HG03342 (cell line): ENCODE measurements around the gene FBLN2.
"Not testable (repeated sequence)": the region's sequence is repeated elsewhere in the genome, so short reads cannot be mapped to it uniquely, and the experiment has no call there.

ENCODE experiments used
- ATAC-seq: cut with Tn5 transposase; IDR thresholded peaks from one replicate; pipeline ENCODE4 v1.9.1; 2021; ENCODE audit warnings: mild to moderate bottlenecking, moderate library complexity; ENCODE audit not compliant: unreplicated experiment

Gene FBLN2

DNA sequence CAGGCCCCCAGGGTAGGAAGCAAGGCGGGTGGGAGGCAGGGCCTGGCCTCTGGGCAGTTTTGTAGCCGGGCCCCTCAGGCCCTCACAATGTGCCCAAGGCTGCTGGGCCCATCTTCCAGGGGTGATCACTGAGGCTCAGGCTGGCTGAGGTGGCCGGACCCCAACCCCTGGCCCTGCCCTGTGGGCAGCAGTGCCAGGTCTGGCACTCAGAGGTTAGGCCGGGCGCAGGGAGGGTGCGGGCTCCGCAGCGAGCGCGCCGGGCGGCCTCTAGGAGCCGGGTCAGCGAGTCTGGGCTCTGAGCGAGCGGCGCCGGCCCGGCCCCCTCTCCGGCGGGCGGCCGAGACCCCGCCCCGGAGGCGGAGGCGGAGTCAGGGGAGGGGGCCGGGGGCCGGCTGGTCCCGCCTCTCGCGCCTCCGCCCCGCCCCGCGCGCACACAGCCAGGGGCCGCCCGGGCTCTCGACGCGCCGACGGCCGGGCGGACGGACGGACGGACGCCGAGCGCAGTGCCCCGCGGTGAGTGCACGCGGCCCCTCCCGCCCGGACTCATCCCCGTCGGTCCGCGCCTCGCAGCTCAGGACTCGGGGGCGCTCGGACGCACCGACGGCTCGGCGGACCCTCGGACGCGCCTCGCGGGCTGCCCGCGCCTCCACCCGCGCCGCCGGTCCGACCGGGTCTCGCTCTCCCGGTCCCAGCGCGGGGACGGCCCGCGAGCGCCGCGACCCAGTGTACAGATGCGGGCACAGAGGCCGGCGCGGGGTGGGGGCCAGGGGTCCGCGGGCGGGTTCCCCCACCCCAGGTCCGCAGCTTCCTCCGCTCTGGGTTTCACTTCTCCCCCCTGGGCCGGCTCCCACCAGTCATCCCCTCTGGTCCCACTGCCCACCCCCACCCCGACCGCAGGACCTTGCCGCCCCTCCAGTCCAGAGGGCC is at the start of gene FBLN2:
TSS of gene FBLN2 (plus strand) at position 430 of the 927 bp plus-strand sequence. CDS start 21,231 bp downstream, outside the sequence.
- ATAC-seq: no peak

DNA sequence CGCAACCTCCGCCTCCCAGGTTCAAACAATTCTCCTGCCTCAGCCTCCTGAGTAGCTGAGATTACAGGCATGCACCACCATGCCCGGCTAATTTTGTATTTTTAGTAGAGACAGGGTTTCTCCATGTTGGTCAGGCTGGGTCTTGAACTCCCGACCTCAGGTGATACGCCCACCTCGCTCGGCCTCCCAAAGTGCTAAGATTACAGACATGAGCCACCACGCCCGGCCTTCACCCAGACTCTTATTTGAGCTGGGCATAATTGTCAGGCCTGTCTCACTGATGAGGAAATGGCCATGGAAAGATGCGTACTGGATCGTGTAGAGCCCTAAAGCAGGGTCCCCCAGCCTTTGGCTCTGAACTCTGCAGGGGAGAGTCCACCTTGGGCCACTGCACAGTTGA is 49.7 kb upstream of the FBLN2 start:
- ATAC-seq: not testable (repeated sequence)

DNA sequence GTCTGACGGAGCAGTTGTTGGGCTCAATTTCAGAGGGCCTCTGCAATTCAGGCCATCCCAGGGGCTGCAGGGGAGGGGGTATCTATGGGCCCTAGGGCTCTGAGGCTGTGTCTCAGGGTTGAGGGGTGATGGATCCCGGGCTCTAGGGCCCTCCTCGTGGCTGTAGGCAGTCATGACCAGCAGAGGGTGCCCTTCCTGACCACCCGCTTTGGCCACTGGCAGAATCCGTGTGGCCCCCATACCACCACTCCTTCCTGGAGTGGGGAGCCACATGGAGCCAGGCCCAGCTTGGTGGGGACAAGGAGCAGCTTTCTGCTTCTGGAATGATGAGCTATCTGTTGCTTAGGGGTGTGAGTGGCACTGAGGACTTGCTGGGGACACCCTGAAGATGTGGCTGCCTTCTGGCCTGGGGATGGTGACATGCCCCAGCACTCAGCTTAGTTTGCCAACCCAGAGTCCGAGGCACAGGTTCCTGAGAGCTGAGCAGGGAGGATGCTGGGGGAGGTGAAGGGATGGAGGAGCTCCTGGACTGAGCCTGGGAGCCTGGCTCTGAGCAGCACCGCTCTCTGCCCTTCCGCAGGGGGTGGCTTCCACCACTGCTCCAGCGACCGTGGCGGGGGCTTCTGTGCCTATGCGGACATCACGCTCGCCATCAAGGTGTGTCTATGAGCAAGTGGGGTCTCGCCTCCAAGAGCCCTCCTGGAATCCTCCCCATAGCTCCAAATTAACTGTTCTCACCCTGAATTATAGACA is 48.6 kb upstream of the FBLN2 start:
- ATAC-seq: no peak

DNA sequence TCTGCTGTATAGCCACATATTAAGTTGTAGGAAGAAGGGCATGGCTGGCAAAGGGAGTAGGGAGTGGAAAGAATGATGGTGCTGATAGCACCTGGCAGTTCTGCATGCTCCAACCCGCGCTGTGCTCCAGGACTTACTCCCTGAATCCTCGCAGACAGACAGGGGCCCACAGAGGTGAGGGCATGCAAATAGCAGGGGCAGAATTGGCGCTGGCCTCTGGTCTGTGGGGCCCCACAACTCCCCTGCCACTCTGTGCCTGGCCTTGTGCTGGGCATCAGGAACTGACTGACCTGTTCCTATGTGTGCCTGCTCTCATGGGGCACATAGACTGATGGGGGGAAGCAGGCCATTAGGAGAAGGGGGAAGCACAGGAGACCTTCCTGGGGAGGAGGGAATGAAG is 47.9 kb upstream of the FBLN2 start:
- ATAC-seq: no peak

DNA sequence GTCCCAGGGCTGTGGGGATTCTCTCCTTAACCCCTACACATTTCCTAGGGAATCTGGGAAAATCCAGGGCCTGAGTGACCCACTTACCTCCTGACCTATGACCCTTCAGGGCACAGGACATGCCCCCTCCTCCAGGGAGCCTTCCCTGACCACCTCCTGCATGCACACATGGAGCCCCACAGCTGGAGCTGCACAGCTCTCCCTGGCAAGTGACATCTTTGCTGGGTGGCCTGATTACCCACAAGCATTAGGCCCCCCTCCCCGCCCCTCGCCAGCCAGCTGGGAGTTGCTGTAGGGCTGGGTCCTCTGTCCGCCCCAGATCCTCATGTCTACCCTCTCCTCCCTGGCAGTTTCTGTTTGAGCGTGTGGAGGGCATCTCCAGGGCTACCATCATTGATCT is 47.4 kb upstream of the FBLN2 start:
- ATAC-seq: no peak

DNA sequence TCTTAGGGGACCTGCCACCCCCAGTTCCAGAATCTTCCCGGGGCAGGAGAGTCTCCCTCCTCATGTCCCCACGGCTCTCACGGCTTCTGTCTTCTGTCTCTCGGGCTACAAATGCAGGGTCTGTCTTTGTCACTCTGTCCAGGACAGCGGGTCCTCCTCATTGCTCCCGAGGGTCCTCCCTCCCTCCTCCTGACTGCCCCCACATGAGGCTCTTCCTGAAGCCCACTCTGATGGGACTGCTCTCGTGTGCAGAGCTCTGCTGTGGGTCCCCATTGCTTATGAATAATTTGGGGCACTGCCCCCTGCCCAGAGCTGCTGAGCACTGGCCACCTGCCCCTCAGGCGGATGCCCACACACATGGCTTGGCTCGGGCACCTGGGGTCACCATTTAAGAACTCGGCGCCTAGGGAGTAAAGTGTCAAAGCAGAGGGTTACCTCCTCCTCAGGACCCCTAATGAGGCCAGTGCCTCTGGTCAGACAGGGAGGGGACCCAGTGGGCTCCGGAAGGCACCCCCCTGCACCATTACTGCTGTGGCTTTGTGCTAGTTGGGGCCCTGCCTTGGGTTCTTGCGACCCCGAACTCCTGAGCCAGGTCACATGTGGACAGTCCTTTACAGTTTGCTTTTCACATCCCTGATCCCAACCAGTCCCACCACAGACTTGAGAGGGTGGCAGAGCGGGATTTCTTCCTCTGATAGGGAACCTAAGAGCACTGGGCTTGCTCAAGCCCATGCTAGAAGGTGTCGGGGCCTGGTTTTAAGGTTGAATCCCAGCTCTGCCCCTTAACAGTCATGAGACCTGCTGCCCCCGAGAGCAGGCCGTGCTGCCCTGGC is 46.8 kb upstream of the FBLN2 start:
- ATAC-seq: no peak

DNA sequence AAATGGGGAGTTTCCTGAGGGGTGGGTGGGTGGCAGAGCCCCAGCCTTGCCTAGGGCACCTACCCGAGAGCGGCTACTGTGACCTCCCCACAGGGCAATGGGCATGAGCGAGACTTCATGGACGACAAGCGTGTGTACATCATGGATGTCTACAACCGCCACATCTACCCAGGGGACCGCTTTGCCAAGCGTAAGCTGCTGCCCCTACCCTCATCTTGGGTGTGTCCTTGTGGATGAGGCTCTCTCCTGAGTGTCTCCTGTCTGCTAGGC is 46.2 kb upstream of the FBLN2 start:
- ATAC-seq: no peak

DNA sequence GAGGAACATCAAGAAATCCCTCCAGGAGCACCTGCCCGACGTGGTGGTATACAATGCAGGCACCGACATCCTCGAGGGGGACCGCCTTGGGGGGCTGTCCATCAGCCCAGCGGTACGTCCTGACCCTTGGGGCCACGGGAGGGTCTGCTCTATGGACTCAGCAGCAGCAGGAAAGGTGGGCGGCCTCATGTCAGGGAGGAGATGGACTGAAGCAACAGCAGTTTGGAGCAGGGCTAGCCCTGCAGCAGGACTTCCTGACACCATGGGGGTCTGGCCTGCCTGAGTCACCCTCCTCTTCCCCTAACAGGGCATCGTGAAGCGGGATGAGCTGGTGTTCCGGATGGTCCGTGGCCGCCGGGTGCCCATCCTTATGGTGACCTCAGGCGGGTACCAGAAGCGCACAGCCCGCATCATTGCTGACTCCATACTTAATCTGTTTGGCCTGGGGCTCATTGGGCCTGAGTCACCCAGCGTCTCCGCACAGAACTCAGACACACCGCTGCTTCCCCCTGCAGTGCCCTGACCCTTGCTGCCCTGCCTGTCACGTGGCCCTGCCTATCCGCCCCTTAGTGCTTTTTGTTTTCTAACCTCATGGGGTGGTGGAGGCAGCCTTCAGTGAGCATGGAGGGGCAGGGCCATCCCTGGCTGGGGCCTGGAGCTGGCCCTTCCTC is 44.6 kb upstream of the FBLN2 start:
- ATAC-seq: no peak

DNA sequence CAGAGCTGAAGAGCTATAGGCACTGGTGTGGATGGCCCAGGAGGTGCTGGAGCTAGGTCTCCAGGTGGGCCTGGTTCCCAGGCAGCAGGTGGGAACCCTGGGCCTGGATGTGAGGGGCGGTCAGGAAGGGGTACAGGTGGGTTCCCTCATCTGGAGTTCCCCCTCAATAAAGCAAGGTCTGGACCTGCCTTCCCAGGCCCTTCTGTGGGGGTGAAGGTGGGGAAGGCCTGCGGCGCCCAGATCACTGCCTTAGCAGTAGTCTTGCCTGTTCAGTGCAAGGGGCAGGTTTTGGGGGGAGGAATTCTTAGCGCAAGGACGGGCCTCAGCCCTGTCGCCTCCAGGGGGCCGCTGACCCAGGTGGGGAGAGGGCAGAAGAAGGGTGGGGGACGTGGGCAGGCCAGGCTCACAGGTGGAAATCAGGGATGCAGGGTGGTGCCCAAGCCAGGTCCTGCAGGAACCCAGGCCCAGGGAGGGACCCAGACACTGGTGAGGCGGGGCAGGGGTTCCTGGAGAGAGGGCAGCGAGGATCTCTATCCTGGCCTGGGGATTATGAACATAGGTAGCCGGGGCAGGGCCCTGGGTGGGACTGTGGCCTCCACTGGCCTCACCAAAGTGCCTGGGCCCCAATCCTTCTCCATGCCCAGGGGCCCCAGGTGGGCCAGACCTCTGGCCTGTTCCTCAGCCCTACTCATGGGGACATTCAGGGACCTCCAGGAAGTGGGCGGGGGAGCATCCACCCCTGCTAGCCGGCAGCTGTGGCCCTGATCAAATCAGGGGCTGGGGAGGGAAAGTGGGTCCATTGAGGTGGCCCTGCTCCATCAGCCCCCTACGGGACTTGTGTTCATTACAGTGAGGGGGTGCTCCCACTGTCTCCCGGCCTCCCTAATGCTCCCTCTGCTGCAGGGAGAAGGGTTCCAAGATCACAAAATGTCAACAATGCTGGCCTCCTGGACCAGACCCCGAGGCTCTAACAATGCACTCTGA is 43.5 kb upstream of the FBLN2 start:
- ATAC-seq: no peak

DNA sequence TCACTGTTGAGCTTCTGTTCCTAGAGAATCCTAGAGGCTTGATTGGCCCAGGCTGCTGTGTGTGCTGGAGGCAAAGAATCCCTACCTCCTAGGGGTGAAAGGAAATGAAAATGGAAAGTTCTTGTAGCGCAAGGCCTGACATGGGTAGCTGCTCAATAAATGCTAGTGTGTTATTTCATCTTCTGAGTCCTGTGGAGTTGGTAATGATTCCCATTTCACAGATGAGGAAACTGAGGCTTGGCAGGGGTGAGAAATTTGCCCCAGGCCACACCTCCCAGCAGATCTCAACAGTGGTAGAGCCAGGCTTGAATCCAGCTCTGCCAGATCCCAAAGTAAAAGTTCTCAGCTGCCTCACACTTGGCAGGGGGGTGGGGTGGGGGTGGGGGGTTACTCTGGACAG is 42.7 kb upstream of the FBLN2 start:
- no peak for ATAC-seq

DNA sequence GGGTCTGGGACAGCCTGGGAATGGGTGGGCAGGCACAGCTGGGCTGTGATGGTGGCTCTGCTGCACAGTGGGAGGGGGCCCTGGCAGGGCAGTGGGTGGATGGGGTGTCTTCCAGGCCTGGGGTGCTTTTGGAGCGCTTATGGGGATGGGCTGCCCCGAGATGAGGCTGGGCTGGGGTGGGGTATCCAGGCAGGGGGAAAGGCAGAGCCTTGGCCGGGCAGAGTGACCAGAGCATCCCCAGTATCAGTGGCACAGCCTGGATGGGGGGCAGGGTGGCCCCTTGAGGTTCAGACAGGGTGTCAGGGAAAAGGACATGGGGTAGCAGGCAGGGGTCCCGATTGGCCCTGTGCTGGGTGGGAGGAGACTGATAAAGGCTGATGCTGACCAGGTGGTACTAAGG is 42.2 kb upstream of the FBLN2 start:
- no peak for ATAC-seq

DNA sequence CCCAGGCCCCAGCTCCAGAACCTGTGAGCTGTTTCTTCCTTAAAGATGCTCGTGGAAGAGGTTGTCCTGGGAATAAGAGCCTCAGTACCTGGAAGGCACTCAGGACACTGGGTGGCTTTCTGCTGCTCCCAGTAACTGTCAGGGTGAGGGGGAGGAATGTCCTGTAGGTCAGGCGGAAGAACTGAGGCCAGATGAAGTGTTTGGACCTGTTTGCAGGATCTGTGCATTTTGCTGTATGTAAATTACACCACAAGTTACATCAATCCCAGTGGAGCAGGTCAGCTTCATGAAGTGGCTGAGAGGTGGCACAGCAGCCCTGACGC is 41.7 kb upstream of the FBLN2 start:
- no peak for ATAC-seq

DNA sequence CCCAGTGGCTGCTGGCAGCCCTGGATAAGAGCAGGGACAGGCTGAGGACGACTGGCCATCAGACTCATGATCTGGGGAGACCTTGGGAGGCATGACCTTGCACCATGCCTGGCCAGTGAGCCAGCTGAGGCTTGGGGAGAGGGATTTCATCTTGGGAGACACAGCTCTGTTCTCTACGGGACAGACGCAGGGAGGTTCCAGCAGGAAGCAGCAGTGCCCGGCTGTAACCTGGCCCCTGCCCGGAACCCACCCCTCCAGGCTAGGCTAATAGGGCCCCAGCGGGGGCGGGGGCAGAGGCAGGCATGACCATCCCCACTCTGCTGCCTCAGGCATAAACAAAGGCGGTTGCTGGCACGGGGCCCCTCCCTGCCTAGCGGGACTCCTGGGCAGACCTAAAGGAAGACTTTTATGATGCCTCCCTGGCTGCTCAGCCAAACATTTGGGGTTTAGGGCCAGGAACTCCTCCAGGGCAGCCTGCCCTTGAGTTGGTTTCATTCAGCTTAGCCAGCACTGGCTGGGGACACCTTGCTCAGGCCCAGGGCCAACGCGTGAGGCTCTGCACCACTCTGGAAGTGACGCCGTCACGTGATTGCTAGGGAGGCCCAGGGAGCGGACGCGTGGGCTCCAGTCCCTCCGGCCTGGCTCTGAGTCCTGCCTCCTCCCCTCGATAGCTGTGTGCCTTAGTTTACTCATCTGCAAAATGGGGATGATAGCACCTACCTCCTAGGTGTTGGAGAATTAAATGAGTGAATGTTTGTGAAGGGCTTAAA is 41.2 kb upstream of the FBLN2 start:
- ATAC-seq: no peak

DNA sequence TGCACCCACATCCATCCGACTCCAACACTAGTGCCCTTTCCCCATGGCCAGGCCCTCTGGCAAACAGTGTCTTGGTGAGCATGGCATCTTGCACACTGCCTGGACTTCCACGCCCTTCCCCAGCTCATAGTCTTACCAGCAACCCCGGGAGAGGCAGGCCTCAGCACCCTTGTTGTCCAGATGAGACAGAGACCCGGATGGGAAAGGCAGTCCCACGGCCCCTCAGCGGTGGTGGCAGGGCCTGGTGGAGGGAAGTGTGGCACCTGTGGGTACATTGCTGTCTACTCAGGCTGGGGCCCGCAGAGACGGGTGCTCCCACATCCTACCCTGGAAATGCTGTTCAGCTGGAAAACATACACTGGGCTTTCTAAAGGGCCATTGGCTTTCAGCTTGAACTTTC is 40.4 kb upstream of the FBLN2 start:
- ATAC-seq: no peak

DNA sequence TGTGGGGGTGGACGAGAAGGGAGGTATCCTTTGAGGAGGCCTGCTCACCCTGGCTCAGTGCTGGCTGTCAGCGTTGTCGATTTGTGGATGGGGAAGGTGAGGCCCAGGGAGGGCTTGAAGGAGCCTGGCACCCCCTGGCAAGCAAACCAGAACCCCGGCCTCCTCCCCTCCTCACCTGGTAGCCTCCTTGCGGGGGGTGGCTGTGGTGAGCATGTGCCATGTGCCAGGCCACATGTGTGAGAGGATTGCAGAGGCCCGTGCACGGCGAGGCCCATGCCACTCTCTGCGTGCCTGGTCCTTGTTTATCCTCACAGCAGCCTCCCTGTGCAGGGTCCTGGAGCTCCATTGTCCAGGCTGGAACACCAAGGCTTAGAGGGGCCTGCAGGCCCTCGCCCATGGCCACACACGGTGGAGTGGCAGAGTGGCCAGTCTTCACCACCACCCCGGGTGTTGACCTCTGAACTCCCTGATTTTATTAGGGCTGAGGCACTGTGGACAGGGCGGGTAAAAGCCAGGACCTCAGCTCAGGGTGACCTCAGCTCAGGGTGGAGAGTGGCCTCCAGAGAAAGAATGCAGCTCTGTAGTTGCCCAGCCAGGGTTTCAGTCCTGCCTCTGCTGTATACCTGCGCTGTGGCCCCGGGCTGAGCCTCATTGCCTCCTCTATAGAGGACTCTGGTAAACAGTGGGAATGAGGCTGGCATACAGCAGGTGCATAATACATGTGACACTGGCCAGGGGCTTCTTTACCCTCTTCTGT is 39.7 kb upstream of the FBLN2 start:
- no peak for ATAC-seq

DNA sequence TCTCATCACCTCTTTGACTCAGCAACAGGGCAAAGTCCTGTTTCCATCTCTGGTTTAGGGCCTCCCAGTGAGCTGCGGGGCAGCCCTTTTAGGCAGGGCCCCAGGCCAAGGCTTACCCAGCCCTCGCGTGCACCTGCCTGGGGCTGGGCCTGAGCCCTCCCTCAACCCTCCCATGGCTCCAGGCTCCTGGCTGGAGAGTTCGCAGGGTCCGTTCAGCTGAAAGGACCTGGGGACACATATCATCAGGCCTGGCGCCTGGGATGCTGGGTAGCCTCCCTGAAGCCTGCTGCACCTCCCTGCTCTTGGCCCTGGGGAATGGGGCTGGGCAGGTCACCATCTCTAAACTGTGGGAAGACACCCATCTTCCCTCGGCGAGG is 39.1 kb upstream of the FBLN2 start:
- ATAC-seq: no peak

DNA sequence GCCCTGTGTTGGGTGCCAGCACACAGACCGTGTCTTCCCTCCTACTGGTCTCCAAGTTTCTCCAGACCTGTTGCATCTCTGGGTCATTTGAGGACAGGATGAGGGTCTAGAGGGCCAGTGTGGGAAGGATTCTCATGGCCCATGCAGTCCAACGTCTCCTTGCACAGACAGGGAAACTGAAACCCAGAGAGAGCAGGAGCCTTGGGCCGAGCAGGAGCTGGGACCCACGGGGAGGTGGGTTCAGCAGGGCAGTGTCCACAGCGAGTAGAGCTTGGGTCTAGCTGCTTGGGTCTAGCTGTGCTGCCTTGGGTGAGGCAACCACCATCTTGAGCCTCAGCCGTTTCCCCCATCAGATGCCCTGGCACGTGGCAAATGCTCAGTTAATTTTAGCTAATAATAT is 36.5 kb upstream of the FBLN2 start:
- ATAC-seq: no peak

DNA sequence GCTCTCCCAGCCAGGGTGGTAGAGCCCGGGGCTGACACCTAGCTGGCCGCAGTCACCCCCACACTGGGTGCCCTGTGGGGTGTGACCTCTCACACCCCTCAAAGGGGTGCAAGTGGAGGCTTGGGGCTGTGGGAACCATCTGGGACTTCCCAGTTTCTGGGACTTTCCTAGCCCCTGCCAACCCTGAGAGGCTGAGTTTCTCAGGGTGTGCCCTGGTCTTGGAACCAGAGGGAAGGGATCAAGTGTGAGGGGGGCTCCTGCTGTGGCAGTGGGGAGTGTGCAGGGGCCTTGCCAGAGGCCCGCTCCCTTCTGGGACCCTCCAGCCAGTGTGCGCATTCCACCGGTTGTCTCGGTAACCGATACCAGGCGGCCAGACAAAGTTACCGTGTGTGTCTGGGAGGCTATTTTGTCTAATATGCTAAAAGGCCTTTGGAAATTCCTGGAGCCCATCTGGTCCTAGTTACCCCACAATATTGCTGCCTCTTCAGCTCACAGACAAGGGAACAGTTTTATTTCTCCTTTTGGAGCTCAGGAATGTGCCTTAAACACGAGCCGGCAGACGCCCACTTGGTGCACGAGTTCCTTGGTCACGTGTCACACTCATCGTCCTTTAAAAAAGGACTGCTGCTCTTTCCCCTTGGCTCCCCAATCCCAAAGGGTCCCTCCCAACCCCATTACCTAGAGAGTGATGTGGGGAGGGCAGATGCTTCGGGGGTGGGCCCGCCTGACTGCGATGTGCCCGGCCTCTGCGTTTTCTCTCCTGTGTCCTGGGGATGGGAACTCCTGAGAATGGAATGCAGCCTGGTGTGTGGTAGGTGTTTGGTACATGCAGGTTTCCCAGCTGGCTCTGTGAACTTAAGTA is 35.6 kb upstream of the FBLN2 start:
- no peak for ATAC-seq
